Adrenal gland (tissue), 12 donors: ENCODE measurements around the gene PSME4. TPM values are rescaled to one million over a fixed set of nuclear protein-coding genes. Genes with fewer than 3 reads are reported as not detected.

Experiments used
- DNase-seq, 7 donors: peaks; one replicate each; pipeline ENCODE4 v3.0.0-alpha.2; 2019 to 2020
- H3K27ac ChIP-seq, 5 donors: fragments of 200-600 bp; sonication (generic) in 4 of 5; 1 replicate in 3 of 5; 2 replicates in 2 of 5; pipeline versions ENCODE4 v1.5.1 to v1.8.0; 2016 to 2020; ENCODE audit warnings: mild to moderate bottlenecking in 1 of 5
- H3K27me3 ChIP-seq: fragments of 200-600 bp; 2 replicates; pipeline ENCODE4 v1.8.0; 2021
- H3K36me3 ChIP-seq, 2 donors: fragments of 200-600 bp; replicated peaks in 1 of 2; 1 replicate in 1 of 2; 2 replicates in 1 of 2; pipeline versions ENCODE4 v1.5.1 to v1.8.0; 2018 to 2022
- H3K4me1 ChIP-seq, 2 donors: fragments of 200-600 bp; replicated peaks in 1 of 2; 1 replicate in 1 of 2; 2 replicates in 1 of 2; pipeline versions ENCODE4 v1.5.1 to v1.8.0; 2018 to 2021
- H3K4me3 ChIP-seq, 4 donors: fragments of 200-600 bp; sonication (generic) in 3 of 4; one replicate each; pipeline ENCODE4 v1.5.1; 2016 to 2018
- H3K9me3 ChIP-seq, 3 donors: fragments of 200-600 bp; sonication (generic) in 1 of 3; replicated peaks in 1 of 3; 1 replicate in 2 of 3; 2 replicates in 1 of 3; pipeline versions ENCODE4 v1.5.1 to v1.8.0; 2016 to 2021
- POLR2A ChIP-seq, 2 donors: fragments of 450-650 bp; IDR thresholded peaks; one replicate each; pipeline ENCODE4 v1.6.1; 2017; ENCODE audit warnings: antibody characterized with exemption in 2 of 2, mild to moderate bottlenecking in 2 of 2, moderate library complexity in 1 of 2
- WGBS, 4 donors: extraction: QIAGEN DNeasy Blood & Tissue Kit in 2 of 4; methylation state at CpG; one replicate each; pipeline versions ENCODE4 v1.1.5 to v1.1.7; 2013 to 2017; 5-methylcytosine and 5-hydroxymethylcytosine counted together
- intact Hi-C, 2 donors: fragments of 100-400 bp; cut with DNase I; formaldehyde crosslinking; loops; one replicate each; pipeline versions ENCODE4 v1.14.1 to v1.15.0; 2022 to 2023
- polyA plus RNA-seq, 3 donors: library from polyadenylated mRNA; stranded (reverse); fragments of 200-250 nt in 2 of 3; fragments of 350-450 nt in 1 of 3; fragmentation: Illumina TruSeq in 1 of 3; extraction: RNeasy Lipid Tissue Mini Kit (QIAGEN cat#74804) in 1 of 3; gene quantifications; one replicate each; pipeline ENCODE4 v1.2.3, GENCODE V29; 2013 to 2014
- total RNA-seq, 9 donors: library from RNA; depleted of rRNA in 4 of 9; stranded (reverse); fragments of >200 nt in 4 of 9; fragments of 120-200 nt in 1 of 9; fragmentation: NEBNext Ultra II Directional in 1 of 9; extraction: Animal tissue kit (Norgen Biotek cat#: 25700) in 1 of 9; gene quantifications; one replicate each; pipeline versions ENCODE4 v1.1.0 to v1.2.4, GENCODE V29; 2013 to 2023
- TF ChIP-seq, protein P1 (sequence below), 6 experiments: fragments of 450-650 bp in 4 of 6; fragments of 200-600 bp in 2 of 6; sonication (generic) in 1 of 6; IDR thresholded peaks; 1 replicate in 5 of 6; 2 replicates in 1 of 6; pipeline versions ENCODE4 v1.5.1 to v1.8.0; 2016 to 2021; ENCODE audit warnings: antibody characterized with exemption in 6 of 6, mild to moderate bottlenecking in 2 of 6, moderate library complexity in 1 of 6
- donor health status: healthy with polysubstance abuse.
- donor health status: Bipolar disorder and iron deficiency.
- donor health status: DM: yes; HTN: yes; CAD: no.
- donor health status: DM: no; HTN: no; CAD: no.
- donor health status: DM: no; HTN: no; CAD: no.
- donor health status: DM: yes; HTN: yes; CAD: no.

Gene PSME4
- total and polyA plus RNA-seq, 12 donors = 23.9 to 54.9 (median 41.9) TPM

DNA sequence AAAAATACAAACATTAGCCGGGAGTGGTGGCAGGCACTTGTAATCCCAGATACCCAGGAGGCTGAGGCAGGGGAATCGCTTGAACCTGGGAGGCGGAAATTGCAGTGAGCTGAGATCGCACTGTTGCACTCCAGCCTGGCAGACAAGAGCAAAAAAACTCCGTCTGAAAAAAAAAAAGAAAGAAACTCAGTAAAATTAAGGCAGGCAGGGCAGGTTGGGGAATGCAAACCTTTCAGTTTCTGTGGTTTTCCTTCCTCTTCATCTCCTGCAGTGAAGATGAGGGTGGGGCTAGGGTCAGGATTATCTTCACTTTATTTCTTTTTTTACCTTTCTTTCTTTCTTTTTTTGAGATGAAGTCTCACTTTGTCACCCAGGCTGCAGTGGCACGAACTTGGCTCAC, 43.2 kb upstream of the PSME4 start:
- Histone ChIP-seq H3K4me1 (peaks cover 0 to 5% of the 10 kb centered on the region in 2 donors), H3K36me3 (no peaks in the 10 kb centered on the region), H3K27ac (no peak overlapping the region), H3K4me3 (no peak overlapping the region), H3K27me3 (no peaks in the 10 kb centered on the region), H3K9me3 (no peaks in the 10 kb centered on the region)
- 74 to 84% (median 76%) methylated on average over 6 of the region's 6 CpGs for WGBS, 4 donors
- no peak for DNase-seq
- intact Hi-C loops = no loop called here
- TF ChIP-seq, protein P1, sequence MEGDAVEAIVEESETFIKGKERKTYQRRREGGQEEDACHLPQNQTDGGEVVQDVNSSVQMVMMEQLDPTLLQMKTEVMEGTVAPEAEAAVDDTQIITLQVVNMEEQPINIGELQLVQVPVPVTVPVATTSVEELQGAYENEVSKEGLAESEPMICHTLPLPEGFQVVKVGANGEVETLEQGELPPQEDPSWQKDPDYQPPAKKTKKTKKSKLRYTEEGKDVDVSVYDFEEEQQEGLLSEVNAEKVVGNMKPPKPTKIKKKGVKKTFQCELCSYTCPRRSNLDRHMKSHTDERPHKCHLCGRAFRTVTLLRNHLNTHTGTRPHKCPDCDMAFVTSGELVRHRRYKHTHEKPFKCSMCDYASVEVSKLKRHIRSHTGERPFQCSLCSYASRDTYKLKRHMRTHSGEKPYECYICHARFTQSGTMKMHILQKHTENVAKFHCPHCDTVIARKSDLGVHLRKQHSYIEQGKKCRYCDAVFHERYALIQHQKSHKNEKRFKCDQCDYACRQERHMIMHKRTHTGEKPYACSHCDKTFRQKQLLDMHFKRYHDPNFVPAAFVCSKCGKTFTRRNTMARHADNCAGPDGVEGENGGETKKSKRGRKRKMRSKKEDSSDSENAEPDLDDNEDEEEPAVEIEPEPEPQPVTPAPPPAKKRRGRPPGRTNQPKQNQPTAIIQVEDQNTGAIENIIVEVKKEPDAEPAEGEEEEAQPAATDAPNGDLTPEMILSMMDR (IDR thresholded peaks at IDR 0.05) = no peak
- no peak for TF ChIP-seq POLR2A (IDR thresholded peaks at IDR 0.05)

DNA sequence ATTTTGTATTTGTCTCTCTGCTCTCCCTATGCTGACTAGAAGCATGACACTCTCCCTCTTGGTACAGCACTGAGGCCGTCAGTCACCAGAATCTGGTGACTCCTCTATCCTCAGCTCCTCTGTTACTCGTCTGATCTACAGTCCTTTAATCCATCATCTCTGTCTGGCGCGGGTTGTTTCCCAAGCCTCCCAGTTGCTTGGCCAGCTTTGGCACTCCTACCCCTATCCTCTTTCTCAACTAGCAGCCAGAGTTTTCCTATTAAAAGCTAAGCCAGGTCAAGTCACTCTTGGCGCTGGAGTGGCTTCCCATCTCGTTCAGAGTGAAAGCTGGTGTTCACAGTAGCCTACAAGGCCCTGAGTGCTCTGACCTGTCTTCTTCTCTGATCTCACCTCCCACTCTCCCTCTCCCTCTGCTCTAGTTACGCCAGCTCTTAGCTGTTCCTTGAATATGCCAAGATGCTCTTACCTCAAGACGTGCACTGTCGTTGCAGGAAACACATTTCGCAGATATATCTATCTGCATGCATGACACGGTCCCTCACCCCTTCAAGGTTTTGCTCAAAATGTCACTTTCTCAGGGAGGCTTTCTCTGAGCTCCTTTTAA, 41.8 kb upstream of the PSME4 start:
- Histone ChIP-seq H3K27me3 (no peaks in the 10 kb centered on the region), H3K4me3 (no peak overlapping the region), H3K4me1 (peaks cover 0 to 5% of the 10 kb centered on the region in 2 donors), H3K27ac (no peak overlapping the region), H3K9me3 (no peaks in the 10 kb centered on the region), H3K36me3 (no peaks in the 10 kb centered on the region)
- WGBS, 4 donors = 91 to 95% (median 92%) methylated on average over 11 of the region's 11 CpGs
- no peak for DNase-seq
- no peak for TF ChIP-seq POLR2A (IDR thresholded peaks at IDR 0.05)
- TF ChIP-seq, protein P1 (IDR thresholded peaks at IDR 0.05) = no peak
- intact Hi-C loops = no loop called here

DNA sequence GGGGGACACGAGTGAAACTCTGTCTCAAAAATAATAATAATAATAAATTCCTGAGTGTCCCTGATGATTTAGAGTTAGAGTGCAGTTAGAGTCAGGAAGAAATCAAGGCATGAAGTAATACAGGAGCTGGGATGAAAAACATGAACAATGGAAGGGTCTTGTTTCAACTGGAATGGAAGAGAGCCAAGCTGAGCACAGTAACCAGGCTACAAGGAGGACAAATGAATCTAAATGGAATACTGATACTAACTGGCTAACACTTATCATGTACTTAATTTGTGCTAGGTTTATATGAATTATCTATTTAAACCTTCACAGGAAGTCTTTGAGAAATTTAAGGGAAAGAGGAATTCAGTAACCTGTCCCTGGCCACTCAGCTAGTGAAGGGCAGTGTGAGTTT, 38.8 kb upstream of the PSME4 start:
- 73 to 82% (median 80%) methylated on average over 1 of the region's 1 CpG for WGBS, 4 donors
- TF ChIP-seq, protein P1 (IDR thresholded peaks at IDR 0.05) = no peak
- TF ChIP-seq POLR2A (IDR thresholded peaks at IDR 0.05) = no peak
- H3K4me3 ChIP-seq = no peak overlapping the region

DNA sequence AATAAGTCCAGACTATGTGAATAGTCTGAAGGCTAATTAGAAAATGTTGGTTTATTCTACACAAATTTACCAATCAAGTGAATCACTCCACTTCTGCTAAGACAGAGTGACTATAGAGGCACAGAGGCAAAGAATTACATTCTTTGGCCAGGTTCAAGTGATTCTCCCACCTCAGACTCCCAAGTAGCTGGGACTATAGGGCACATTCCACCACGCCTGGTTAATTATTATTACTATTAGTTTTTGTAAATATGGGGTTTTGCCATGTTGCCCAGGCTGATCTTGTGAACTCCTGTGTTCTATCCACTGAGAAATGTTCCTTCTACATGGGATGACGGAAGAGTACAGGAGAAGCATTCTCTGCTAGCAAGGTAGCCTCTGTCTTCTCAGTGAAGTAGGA, 37.6 kb upstream of the PSME4 start:
- Histone ChIP-seq H3K27ac (no peak overlapping the region), H3K27me3 (no peaks in the 10 kb centered on the region), H3K9me3 (no peaks in the 10 kb centered on the region), H3K4me3 (no peak overlapping the region), H3K4me1 (no peaks in the 10 kb centered on the region), H3K36me3 (no peaks in the 10 kb centered on the region)
- WGBS, 4 donors = 95 to 96% (median 96%) methylated on average over 2 of the region's 2 CpGs
- no peak for DNase-seq
- no peak for TF ChIP-seq POLR2A (IDR thresholded peaks at IDR 0.05)
- intact Hi-C loops = no loop called here

More for the DNA sequence above, 38.8 kb upstream of the PSME4 start:
- no peak for DNase-seq
- Histone ChIP-seq H3K9me3 (no peaks in the 10 kb centered on the region), H3K27ac (no peak overlapping the region), H3K36me3 (no peaks in the 10 kb centered on the region), H3K4me1 (no peaks in the 10 kb centered on the region), H3K27me3 (no peaks in the 10 kb centered on the region)
- intact Hi-C loops = no loop called here

DNA sequence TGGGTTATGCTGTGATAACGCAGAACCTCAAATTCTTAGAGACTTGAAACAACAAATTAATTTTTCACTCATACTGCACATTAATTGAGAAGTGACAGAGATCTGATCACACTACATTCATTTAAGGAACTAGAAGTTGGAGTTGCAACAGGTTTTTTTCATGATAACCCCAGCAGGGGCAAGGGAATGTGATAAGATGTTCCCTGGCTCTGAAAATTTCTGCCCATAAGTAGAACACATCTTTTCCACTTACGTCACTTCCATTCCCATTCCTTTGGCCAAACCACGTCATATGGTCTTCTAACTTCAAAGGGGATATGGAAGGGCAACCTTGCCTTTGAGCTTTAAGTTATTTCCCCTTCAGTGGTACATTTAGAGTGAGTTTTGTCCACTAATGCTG, 29.7 kb upstream of the PSME4 start:
- intact Hi-C loops = no loop called here

More for the DNA sequence above, 29.7 kb upstream of the PSME4 start:
- Histone ChIP-seq H3K4me3 (no peak overlapping the region), H3K9me3 (no peaks in the 10 kb centered on the region), H3K27me3 (no peaks in the 10 kb centered on the region), H3K27ac (peak overlapping the region in 1 of 5 donors; percentile 6), H3K4me1 (no peaks in the 10 kb centered on the region), H3K36me3 (no peaks in the 10 kb centered on the region)
- DNase-seq = no peak
- TF ChIP-seq POLR2A (IDR thresholded peaks at IDR 0.05) = no peak
- TF ChIP-seq, protein P1 (IDR thresholded peaks at IDR 0.05) = no peak
- 73 to 83% (median 80%) methylated on average over 3 of the region's 3 CpGs for WGBS, 4 donors
